Keratinocyte (primary cell): Measurements from ENCODE around the gene CDKN2B. TPM values are rescaled to one million over a fixed set of nuclear protein-coding genes. Genes with fewer than 3 reads are reported as not detected.

Experiments
- DNase-seq: peaks from one replicate; pipeline ENCODE4 v3.0.0-alpha.2; 2011; ENCODE audit warnings: low read depth, missing footprints, low spot score
- FAIRE-seq: peaks from 2 replicates; lab custom pipeline; 2011; peaks lifted over from hg19 to GRCh38; lab: Jason Lieb, UNC
- H2AFZ ChIP-seq: 2 replicates; pipeline ENCODE4 v1.6.0; 2012; ENCODE audit warnings: low read length, control low read depth, inconsistent platforms; ENCODE audit not compliant: control insufficient read depth
- H3K27ac ChIP-seq: 2 replicates; pipeline ENCODE4 v1.5.1; 2011; ENCODE audit warnings: low read length; ENCODE audit not compliant: control insufficient read depth, insufficient read depth
- H3K27me3 ChIP-seq: 3 replicates; pipeline ENCODE4 v1.6.0; 2011; ENCODE audit warnings: low read length; ENCODE audit not compliant: control insufficient read depth, insufficient read depth; ENCODE audit errors: extremely low read depth
- H3K36me3 ChIP-seq, 2 experiments: 2 replicates in 1 of 2; 3 replicates in 1 of 2; pipeline ENCODE4 v1.5.1; 2011; ENCODE audit warnings: low read length in 2 of 2, mild to moderate bottlenecking in 1 of 2; ENCODE audit not compliant: control insufficient read depth in 2 of 2, insufficient read depth in 2 of 2; ENCODE audit errors: extremely low read depth in 1 of 2
- H3K4me1 ChIP-seq: 3 replicates; pipeline ENCODE4 v1.5.1; 2011; ENCODE audit warnings: low read length; ENCODE audit not compliant: control insufficient read depth, insufficient read depth; ENCODE audit errors: extremely low read depth
- H3K4me2 ChIP-seq: 3 replicates; pipeline ENCODE4 v1.6.0; 2011; ENCODE audit warnings: low read depth, low read length; ENCODE audit not compliant: control insufficient read depth, insufficient read depth; ENCODE audit errors: extremely low read depth
- H3K4me3 ChIP-seq, 3 experiments: fragments of 200-600 bp in 1 of 3; sonication (generic) in 1 of 3; 2 replicates in 2 of 3; 3 replicates in 1 of 3; pipeline ENCODE4 v1.5.1; 2011 to 2016; ENCODE audit warnings: low read length in 3 of 3, mild to moderate bottlenecking in 3 of 3, control low read depth in 2 of 3, inconsistent platforms in 1 of 3, low read depth in 1 of 3, mixed read lengths in 1 of 3, mixed run types in 1 of 3, moderate library complexity in 1 of 3; ENCODE audit not compliant: control insufficient read depth in 2 of 3, insufficient read depth in 2 of 3; ENCODE audit errors: extremely low read depth in 1 of 3
- H3K79me2 ChIP-seq: 2 replicates; pipeline ENCODE4 v1.6.0; 2012; ENCODE audit warnings: low read length; ENCODE audit not compliant: control insufficient read depth, insufficient read depth
- H3K9ac ChIP-seq: 3 replicates; pipeline ENCODE4 v1.6.0; 2011; ENCODE audit warnings: low read length; ENCODE audit not compliant: control insufficient read depth, insufficient read depth; ENCODE audit errors: extremely low read depth
- H3K9me1 ChIP-seq: 3 replicates; pipeline ENCODE4 v1.6.0; 2011; ENCODE audit warnings: low read length; ENCODE audit not compliant: control insufficient read depth, insufficient read depth; ENCODE audit errors: extremely low read depth
- H3K9me3 ChIP-seq: 2 replicates; pipeline ENCODE4 v1.5.1; 2012; ENCODE audit warnings: low read depth, low read length; ENCODE audit not compliant: control insufficient read depth
- H4K20me1 ChIP-seq: 3 replicates; pipeline ENCODE4 v1.6.0; 2011; ENCODE audit warnings: low read length; ENCODE audit not compliant: control insufficient read depth, insufficient read depth; ENCODE audit errors: extremely low read depth
- CTCF ChIP-seq, 3 experiments: IDR thresholded peaks in 1 of 3; conservative IDR thresholded peaks in 1 of 3; optimal IDR thresholded peaks in 1 of 3; 2 replicates in 2 of 3; 3 replicates in 1 of 3; pipeline versions ENCODE3 to v1.5.1; 2011; ENCODE audit warnings: low read length in 3 of 3, mild to moderate bottlenecking in 3 of 3, moderate library complexity in 2 of 3, control low read depth in 1 of 3, inconsistent platforms in 1 of 3; ENCODE audit not compliant: insufficient read depth in 2 of 3; ENCODE audit errors: extremely low read depth in 1 of 3
- EZH2 ChIP-seq: IDR thresholded peaks from one replicate; pipeline ENCODE4 v1.6.1; 2012; ENCODE audit warnings: inconsistent platforms, mild to moderate bottlenecking, low read length, moderate library complexity
- dilution Hi-C: fragments of 300-500 bp; cut with MboI; formaldehyde crosslinking; loops from one replicate; pipeline ENCODE4 v1.7.0; 2020; ENCODE audit warnings: low sequenced_read_pairs; ENCODE audit not compliant: extremely low pct_ligation_motif_present
- polyA plus RNA-seq, 5 experiments: library from polyadenylated mRNA; depleted of rRNA in 3 of 5; stranded (reverse) in 3 of 5; stranded (forward) in 1 of 5; unstranded in 1 of 5; fragments of >200 nt; gene quantifications; 1 replicate in 1 of 5; 2 replicates in 3 of 5; 3 replicates in 1 of 5; pipeline versions ENCODE4 v1.2.1 to v1.2.3, GENCODE V29; 2011 to 2012; ENCODE audit warnings: missing spikeins in 2 of 5, low read depth in 1 of 5, low replicate concordance in 1 of 5

CDKN2B gene
- polyA plus RNA-seq, 1 donor (not counting 4 experiments of a cell fraction or from before 2014, with no cell fraction given), result 19.9 TPM

- Histone ChIP-seq H3K79me2 (peaks cover 29% of the 10 kb centered on the region), H3K4me2 (peak overlapping the region; percentile 82), H4K20me1 (no peaks in the 10 kb centered on the region), H3K27me3 (no peaks in the 10 kb centered on the region), H3K9me1 (no peaks in the 10 kb centered on the region), H3K27ac (peak overlapping the region; percentile 88), H3K4me3 (peak overlapping the region; percentile 84 to 96 (median 91)), H3K4me1 (peaks cover 22% of the 10 kb centered on the region), H3K9ac (peak overlapping the region; percentile 92), H3K36me3 (no peaks in the 10 kb centered on the region), H2AFZ (peak overlapping the region; percentile 100), H3K9me3 (no peaks in the 10 kb centered on the region)
- FAIRE-seq, result peak; percentile 71
- dilution Hi-C loops, result no loop called here
- no peak for DNase-seq
- TF ChIP-seq CTCF (optimal IDR thresholded peaks at IDR 0.05 in 1 of 3, IDR thresholded peaks at IDR 0.05 in 1 of 3, conservative IDR thresholded peaks at IDR 0.05 in 1 of 3; ENCODE audit: extremely low read depth in 1 of 3, insufficient read depth in 2 of 3, low read length in 3 of 3), result peak in 2 of 3 experiments; percentile 4 to 46
- TF ChIP-seq EZH2, result no peak
Measured at GRCh38 chr9:21995006-21995665, 14.0 kb downstream of the CDKN2B start.

- peaks cover 30% of the 10 kb centered on the region for H3K79me2 ChIP-seq
- peak within 1 kb of the TSS; percentile 82 for H3K4me2 ChIP-seq
- dilution Hi-C loops, result no loop called here
- H3K36me3 ChIP-seq, result no peaks in the 10 kb centered on the region
- no peaks in the 10 kb centered on the region for H3K27me3 ChIP-seq
- peaks cover 22% of the 10 kb centered on the region for H3K4me1 ChIP-seq
- peak within 1 kb of the TSS; percentile 84 to 96 (median 91) for H3K4me3 ChIP-seq
- no peaks in the 10 kb centered on the region for H3K9me3 ChIP-seq
- H2AFZ ChIP-seq, result peak within 1 kb of the TSS; percentile 100
- TF ChIP-seq EZH2, result no peak
- peak in 1 of 3 experiments; percentile 54 for TF ChIP-seq CTCF (optimal IDR thresholded peaks at IDR 0.05 in 1 of 3, IDR thresholded peaks at IDR 0.05 in 1 of 3, conservative IDR thresholded peaks at IDR 0.05 in 1 of 3; ENCODE audit: extremely low read depth in 1 of 3, insufficient read depth in 2 of 3, low read length in 3 of 3)
- peak within 1 kb of the TSS; percentile 92 for H3K9ac ChIP-seq
- FAIRE-seq (no peak), DNase-seq (no peak)
- no peaks in the 10 kb centered on the region for H3K9me1 ChIP-seq
- peak within 1 kb of the TSS; percentile 88 for H3K27ac ChIP-seq
- H4K20me1 ChIP-seq, result no peaks in the 10 kb centered on the region
Measured at GRCh38 chr9:21994556-21995005, 14.5 kb downstream of the CDKN2B start, which contains the start of gene CDKN2B-AS1. CDKN2B-AS1 (plus strand) TSS chr9:21994791.
